NCI-H526 treated with DMSO at 0.1 percent for 48 hours (cell line): ENCODE results near the gene ENGASE.

ENCODE experiments used
- DNase-seq: peaks from one replicate; lab custom pipeline; 2025; lab: John Stamatoyannopoulos, UW

The ENGASE gene

DNA sequence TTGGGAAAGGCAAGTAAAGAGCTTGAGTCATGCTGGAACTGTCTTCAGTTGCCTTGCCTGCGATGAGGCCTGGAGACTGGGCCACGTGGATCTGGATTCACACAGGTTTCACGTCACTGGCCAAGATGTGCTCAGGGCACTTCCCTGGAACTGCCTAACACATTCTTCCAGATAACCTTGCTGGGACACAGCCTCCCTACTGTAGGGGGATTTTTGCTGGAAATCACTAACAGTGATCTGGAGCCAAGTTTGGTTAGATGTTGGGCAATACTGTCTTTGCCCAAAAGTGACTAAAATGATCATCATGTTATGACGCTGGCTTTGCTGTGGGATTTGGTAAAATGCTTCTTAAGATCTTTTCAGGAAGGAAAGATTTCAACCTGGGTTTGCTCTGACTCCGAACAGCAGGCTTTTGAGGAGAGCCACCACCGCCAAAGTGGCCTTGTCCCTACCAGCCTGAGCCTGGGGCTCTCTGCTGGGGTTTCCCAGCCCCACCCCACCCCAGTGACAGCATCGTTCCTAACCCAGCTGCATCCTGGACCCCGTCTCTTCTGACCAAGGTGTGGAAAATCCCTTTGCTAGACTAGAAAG is 36.0 kb upstream of the ENGASE start:
- DNase-seq, result no peak

DNA sequence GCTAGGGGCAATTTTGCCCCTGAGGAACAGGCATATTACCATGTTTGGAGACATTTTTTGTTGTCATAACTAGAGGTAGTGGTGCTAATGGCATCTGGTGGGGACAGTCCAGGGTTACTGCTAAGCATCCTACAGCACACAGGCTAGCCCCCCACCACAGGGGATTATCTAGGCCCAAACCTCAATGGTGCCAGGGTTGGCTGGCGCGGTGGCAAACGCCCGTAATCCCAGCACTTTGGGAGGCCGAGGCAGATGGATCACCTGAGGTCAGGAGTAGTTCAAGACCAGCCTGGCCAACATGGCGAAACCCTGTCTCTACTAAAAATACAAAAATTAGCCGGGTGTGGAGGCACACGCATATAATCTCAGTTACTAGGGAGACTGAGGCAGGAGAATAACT is 35.5 kb upstream of the ENGASE start:
- no peak for DNase-seq

DNA sequence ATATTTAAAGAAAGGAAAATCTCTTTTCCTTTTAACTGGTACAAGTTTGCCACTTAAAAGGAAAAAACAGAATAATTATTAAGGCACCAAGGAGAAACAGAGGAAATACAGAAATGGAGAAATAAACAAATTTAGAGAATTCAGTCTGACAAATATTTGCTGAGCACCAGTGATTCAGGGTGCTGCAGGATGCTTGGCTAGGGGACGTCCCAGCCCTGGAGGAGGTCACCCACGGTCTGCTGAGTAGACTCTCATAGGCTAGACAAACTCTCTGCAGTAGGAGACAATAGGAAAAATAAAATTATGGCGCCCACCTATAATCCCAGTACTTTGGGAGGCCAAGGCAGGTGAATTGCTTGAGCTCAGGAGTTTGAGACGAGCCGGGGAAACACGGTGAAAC is 34.7 kb upstream of the ENGASE start:
- DNase-seq, result no peak

DNA sequence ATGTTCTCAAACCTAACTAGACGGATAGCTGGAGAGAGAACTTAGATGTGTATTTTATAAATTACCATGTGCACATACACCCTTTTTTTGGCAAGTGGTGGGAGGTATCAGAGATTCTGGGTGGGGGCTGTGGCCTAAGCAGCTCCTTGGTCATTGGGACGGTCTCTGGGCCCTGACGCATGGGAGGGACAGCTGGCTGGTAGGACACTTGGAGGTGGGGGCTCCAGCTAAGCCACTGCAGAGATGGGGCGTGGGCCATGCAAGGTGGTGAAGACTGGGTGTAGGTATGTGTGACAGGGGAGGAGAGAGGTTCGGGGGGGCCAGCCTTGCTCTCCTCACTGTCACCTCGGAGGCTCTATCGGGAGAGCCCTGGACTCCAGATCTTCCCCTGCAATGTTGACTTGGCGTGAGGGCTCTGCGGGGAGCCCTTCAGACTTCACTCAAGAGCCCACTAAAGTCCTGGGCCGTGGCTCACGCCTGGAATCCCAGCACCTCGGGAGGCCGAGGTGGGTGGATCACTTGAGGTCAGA is 33.5 kb upstream of the ENGASE start:
- DNase-seq, result no peak

DNA sequence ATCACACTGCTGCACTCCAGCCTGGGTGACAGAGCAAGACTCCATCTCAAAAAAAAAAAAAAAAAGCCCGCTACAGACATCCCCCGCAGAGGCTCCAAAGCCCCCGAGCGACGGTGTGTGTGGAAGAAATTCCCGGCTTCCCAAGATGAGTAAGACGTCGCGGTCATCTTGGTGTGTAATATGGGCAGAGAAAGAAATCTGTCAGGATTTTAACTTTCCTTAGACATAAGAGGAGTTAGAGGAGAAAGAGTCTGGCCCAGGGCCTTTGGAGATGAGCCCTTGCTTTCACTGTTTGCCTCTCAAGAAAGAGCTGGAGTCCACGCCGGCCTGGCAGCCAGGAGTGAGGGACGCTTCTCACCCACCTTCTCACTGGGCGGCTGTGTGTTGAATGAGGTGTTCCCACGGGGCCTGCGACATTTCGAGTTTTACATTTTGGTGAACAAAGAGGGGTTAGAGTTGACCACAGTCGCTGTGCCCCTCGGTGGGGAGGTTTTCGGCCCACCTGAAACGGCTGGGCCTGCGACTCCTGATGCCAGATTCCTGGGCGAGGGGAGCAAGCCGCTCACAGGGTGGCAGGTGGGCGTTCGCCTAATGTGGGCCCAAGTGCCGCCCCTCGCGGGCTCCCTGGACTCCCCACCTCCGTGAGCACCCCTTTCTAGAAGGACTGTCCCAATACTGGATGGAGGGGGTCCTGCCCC is 32.8 kb upstream of the ENGASE start:
- DNase-seq, result no peak

DNA sequence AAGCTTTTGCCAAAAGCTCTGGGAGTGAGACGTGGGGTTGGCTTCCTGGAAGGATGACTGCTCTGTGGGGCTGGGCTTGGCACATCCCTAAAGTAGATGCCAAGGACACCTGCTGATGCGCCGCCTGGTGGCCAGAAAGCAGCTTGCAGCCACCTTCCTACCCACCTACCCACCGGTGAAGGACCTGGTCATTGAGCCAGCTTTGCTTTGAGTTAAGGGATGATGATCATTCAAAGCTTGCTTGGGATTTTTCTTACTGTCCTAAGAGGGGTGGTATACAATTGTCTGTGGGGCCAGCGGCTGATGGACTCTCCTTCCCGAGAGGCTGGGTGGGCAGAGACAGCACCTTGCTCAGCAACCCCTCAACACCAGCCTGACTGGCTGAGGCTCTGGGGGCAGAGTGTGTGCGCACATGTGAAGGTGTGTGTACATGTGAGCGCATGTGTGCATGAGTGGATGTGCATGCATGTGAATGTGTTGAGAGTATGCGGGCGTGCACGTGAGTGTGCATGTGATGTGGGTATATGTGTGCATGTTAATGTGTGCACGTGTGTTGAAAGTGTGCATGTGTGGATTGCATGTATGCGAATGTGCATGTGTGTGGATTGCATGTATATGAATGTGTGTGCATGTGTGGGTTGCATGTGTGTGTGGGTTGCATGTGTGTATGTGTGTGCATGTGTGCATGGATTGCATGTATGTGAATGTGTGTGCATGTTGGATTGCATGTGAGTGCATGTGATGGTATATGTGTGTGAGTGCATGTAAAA is 32.0 kb upstream of the ENGASE start:
- DNase-seq, result no peak

DNA sequence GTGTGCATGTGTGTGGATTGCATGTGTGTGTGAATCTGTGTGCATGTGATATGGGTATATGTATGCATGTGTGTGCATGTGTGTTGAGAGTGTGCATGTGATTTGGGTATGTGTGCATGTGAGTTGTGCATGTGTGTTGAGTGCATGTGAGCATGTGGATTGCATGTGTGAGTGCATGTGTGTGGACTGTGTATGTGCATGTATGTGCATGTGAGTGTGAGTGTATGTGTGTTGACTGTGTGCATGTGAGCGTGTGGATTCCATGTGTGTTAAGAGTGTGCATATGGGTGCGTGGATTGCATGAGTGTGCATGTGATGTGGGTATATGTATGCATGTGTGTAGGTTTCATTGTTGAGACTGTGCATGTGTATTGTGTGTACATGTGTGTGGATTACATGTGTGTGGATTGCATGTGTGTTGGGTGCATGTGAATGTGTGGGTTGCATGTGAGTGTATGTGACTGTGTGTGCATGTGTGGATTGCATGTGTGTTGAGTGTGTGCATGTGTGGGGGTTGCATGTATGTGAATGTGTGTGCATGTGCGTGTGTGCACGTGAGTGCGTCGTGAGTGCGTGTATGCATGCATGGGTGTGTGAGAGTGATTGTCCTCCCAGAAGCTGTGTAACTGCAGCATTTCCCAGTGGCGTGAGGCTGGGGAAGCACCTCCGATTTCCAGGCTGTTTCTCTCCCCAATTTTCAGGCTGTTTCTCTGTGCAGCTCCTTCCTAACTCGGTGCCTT is 31.3 kb upstream of the ENGASE start:
- no peak for DNase-seq

DNA sequence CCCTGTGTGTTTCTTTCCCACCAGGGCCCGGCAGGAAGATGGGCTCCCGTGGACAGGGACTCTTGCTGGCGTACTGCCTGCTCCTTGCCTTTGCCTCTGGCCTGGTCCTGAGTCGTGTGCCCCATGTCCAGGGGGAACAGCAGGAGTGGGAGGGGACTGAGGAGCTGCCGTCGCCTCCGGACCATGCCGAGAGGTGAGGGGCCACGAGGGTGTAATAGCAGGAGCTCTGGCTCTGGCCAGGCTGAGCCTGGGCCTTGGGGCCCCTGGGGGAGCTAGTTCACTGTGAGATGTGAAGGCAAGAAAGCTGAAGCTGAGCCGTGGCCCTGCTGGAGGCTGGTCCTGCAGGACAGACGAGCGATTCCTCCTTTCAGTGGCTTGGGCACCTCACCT is 30.7 kb upstream of the ENGASE start:
- no peak for DNase-seq

DNA sequence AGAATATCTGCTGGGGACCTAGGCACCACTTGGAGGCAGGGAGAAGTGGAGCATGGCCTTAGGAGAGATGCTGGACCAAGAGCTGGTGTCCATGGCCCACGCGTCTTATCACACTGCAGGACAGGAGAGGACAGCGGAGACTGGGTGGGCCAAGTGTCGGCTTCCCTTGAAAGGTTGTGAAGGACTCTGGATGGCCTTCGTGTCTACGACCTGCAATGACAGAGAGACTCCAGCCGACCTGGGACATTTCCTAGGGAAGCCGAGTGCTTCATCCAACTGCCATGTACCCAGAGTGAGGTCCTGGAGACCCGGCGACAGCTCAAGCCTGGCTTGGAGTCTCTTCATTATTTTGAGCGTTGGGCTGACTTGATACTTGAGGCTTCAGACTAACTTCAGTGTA is 30.2 kb upstream of the ENGASE start:
- DNase-seq, result no peak

DNA sequence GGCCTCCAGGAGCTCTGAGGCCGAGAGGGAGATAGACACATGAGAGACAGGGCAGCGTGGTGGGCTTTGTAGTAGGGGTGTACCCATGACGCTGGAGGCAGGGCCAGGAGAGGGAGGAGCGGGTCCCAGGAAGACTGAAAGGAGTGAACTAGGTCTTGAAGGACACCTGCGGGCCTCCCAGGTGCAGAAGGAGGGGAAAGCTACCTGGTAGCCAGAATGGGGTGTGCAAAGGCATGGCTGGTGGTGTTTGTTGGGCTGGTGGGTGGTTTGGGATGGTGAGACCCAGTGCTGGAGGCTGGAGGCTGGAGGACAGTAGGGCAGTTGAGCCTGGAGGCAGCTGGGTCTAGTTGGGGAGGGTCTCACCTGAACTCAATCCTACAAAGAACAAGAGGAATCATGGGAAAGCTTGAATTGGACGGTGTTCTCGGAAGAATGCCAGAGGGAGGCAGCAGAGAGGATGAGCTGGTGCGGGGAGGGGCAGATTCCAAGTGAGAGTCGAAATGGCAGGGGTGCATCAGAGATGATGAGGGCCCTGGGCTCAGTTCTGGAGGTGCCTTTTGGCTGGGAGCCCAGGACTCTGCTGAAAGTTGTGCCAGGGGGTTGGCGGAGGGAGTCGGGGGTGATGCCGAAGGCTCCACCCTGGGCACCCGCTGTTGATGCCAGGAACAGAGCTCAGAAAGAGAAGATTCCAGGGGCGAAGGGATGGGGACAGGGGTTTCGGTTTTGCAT is 29.5 kb upstream of the ENGASE start:
- no peak for DNase-seq

DNA sequence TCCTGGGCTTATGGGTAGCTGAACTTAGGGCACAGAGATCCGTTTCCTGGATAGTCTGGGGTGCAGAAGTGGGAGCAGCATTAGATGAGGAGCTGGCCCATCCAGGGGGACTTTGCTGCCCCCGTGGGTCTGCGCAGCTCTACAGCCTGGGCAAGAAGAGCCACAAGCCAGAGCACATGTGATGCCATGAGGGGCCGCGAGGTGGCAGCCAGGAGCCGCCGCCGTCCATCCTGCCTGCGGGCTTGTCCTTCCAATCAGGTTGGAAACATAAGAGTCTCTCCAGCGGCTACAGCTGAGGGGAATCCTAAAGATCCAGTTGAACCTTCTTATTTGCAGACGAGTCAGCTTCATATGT is 28.8 kb upstream of the ENGASE start:
- peak; percentile 55 for DNase-seq

DNA sequence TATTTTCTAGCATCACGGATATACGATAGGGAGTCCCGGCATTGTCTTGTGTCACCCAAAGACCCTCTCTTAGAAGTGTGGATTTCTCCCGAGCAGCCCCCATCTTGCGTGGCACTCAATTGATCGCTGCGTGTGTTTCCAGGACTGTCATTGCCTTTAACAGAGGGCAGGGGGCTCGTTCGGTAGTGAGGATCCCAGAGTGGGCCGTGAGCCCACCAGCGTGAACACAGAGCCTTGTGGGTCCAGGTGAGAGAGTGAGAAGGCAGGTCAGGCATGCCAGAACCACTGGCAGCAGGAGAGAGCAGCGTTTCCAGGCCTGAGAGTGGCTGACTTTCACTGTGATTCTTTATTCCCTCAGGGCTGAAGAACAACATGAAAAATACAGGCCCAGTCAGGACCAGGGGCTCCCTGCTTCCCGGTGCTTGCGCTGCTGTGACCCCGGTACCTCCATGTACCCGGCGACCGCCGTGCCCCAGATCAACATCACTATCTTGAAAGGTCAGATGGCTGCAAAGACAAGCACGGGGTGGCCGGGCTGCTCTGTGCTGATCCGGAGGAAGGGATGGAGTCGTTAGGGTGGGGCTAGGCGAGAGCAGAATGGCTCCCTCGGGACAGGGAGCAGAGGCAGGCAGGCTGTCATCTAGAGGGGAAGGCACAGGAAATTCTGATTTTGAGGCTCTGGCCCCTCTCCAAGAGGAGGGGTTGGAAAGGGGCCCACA is 28.3 kb upstream of the ENGASE start:
- DNase-seq, result peak; percentile 23

DNA sequence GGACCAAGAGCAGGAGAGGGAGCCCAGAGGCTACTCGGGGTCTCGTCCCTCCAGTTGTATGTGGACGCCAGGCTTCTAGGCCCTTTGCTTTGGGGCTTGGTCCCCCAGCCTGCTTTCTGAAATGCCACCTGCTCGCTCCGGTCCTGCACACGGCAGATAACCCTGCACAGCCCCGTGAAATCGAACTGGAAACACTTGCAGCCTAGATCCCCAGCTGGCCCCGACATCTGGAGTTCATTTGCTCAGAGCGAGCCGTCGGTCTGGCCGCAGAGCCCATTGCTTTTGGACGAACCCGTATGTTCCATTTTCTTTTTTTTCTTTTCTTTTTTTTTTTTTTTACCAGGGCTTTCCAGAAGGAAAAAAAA is 27.7 kb upstream of the ENGASE start:
- no peak for DNase-seq

DNA sequence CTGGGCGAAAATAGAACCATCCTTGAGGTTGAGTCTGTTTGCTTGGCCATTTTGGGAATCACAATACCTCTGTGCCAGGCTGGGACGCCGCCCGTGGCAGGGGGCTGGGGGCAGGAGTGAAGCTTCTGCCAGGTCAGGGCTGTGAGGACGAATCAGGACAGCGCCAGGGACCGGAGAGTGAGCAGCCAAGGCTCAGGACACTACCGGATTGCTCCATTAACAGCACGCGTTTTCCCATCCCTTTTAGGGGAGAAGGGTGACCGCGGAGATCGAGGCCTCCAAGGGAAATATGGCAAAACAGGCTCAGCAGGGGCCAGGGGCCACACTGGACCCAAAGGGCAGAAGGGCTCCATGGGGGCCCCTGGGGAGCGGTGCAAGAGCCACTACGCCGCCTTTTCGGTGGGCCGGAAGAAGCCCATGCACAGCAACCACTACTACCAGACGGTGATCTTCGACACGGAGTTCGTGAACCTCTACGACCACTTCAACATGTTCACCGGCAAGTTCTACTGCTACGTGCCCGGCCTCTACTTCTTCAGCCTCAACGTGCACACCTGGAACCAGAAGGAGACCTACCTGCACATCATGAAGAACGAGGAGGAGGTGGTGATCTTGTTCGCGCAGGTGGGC is 27.2 kb upstream of the ENGASE start:
- no peak for DNase-seq

DNA sequence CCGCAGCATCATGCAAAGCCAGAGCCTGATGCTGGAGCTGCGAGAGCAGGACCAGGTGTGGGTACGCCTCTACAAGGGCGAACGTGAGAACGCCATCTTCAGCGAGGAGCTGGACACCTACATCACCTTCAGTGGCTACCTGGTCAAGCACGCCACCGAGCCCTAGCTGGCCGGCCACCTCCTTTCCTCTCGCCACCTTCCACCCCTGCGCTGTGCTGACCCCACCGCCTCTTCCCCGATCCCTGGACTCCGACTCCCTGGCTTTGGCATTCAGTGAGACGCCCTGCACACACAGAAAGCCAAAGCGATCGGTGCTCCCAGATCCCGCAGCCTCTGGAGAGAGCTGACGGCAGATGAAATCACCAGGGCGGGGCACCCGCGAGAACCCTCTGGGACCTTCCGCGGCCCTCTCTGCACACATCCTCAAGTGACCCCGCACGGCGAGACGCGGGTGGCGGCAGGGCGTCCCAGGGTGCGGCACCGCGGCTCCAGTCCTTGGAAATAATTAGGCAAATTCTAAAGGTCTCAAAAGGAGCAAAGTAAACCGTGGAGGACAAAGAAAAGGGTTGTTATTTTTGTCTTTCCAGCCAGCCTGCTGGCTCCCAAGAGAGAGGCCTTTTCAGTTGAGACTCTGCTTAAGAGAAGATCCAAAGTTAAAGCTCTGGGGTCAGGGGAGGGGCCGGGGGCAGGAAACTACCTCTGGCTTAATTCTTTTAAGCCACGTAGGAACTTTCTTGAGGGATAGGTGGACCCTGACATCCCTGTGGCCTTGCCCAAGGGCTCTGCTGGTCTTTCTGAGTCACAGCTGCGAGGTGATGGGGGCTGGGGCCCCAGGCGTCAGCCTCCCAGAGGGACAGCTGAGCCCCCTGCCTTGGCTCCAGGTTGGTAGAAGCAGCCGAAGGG is 26.4 kb upstream of the ENGASE start:
- DNase-seq, result no peak

DNA sequence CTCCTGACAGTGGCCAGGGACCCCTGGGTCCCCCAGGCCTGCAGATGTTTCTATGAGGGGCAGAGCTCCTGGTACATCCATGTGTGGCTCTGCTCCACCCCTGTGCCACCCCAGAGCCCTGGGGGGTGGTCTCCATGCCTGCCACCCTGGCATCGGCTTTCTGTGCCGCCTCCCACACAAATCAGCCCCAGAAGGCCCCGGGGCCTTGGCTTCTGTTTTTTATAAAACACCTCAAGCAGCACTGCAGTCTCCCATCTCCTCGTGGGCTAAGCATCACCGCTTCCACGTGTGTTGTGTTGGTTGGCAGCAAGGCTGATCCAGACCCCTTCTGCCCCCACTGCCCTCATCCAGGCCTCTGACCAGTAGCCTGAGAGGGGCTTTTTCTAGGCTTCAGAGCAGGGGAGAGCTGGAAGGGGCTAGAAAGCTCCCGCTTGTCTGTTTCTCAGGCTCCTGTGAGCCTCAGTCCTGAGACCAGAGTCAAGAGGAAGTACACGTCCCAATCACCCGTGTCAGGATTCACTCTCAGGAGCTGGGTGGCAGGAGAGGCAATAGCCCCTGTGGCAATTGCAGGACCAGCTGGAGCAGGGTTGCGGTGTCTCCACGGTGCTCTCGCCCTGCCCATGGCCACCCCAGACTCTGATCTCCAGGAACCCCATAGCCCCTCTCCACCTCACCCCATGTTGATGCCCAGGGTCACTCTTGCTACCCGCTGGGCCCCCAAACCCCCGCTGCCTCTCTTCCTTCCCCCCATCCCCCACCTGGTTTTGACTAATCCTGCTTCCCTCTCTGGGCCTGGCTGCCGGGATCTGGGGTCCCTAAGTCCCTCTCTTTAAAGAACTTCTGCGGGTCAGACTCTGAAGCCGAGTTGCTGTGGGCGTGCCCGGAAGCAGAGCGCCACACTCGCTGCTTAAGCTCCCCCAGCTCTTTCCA is 25.5 kb upstream of the ENGASE start:
- no peak for DNase-seq

DNA sequence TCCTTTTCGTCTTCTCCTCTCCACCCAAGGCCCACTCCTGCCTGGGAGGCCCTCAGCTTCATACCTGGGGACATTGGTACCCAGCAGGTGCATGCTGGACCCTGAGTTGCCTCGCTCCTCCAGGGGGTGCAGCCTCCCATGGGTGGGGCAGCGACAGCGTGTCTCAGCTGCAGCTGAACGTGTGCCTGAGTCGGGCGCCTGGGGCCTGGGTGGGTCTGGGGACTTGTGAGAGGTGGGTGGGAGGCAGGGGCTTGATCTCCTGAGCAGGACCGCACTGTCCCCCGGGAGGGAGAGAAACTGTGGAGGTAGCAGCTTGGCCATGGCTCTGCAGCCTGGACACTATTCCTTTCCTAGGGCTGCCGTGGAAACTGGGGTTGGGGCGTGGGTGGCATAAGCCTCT is 24.8 kb upstream of the ENGASE start:
- no peak for DNase-seq

DNA sequence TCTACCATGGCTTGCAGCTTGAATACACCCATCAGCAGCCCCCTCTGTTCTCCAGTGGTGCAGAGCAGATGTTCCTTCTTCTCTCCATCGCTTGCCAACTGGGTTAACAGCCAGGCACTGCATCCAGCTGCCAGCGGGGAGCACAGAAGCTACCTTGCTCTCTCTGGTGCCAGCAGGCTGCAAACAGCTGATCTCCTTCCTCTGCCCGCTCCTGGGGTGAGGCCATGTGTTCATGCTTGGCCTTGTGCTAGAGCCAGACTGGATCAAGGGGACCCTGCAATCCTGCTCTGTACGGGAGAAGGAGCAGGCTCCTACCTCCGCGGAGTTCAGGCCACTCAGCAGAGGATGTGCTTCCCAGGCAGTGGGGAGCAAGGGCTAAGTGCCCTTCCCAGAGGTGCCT is 24.1 kb upstream of the ENGASE start:
- DNase-seq, result no peak

DNA sequence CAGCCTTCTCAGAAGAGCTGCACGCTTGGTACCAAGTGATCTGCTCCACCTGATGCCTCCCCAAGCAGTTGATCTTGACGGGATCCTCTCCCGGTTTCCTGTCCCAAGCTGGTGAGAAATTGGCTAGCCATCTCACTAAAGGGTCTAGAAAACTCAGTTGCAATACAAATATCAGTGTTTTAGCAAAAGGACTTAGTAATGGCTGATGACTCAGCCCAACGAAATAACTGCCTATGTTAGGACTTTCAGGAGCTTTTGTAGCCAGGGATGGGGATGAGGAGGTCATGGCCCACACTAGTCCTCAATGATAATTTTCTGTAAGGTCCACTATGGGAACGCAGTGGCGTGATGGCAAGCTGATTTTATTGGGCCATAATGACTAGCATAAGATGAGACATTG is 23.3 kb upstream of the ENGASE start:
- DNase-seq, result no peak
